Stimulated activated CD4-positive, alpha-beta T cell treated with anti-CD3 and anti-CD28 coated beads, Interleukin-2, amount 100 ng/mL, for 48 hours (primary cell): Measurements from ENCODE around the gene DHRS4.

ENCODE experiments used
- DNase-seq, 2 donors: peaks; one replicate each; pipeline ENCODE4 v3.0.0-alpha.2; 2020

Gene DHRS4

DNA sequence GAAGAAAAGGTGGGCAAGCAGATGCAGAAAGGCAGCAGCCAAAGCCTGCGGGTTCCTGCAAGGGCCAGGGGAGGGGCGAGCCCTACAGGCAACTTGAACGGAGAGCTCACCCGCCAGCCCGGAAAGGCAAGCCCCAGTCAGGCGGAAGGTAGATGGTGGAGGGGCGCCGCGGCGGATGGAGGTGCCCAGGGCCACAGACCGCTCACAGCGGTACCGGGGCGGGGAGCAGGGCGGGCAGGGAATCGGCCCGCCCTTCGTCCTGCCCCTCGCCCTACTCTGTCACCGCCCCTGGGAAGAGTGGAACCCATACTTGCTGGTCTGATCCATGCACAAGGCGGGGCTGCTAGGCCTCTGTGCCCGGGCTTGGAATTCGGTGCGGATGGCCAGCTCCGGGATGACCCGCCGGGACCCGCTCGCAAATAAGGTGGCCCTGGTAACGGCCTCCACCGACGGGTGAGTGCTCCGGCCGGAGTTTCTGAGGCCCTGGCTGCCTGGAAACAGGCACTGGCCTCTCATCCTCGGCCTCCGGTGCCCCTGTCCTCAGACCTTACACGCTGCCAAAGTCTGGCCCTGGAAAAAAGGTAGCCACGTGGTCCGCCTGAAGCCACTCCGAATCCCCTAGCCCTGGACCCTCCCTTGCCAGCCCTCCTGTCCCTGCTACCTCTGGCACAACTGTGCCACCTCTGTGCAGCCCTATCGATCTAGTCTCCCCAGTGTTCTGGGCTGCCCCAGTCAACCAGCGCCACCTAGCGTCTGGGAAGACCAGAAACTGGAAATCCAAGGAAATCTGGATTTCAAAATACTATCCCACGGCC, at the start of gene DHRS4:
Gene DHRS4, plus strand, starts transcription at position 307 of the 815 bp plus-strand sequence. Its CDS starts 19 bp downstream, at position 326.
- peak; percentile 75 to 78 for DNase-seq

DNA sequence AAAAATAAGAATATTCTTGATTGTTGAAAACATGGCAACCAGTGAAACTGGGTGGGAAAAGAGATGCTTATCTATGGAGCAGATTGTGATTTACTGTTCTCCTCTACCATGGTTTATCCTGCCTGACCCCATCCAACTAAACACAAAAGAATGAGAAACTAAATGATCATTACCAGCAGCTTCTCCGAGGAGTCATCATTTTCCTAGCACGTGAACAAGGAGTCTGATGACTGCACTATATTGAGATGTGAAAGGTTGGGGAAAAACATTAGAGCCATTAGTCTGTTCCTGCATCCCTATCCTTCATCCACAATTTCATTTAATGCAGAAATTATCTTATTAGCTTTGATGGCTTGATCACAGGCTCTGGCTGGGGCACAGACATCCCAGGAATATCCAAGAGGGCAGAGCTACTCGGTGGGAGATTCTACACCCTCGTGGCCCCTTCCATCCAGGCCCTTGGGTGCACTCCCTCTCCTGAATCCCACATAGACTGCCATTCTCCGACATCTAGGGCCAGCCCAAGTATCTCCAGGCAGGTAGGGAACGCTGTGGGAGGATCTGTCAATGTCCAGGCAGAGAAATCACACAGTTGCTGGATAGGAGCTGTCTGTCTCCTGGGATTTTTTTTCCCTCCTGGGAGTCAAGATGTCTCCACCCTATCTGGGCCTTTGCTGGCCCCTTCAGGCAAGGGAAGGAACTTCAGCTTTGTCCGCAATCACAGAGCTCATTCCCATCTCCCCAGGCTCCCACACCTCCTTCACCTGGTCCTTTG, 43.3 kb upstream of the DHRS4 start:
- DNase-seq: peak; percentile 12 to 15

DNA sequence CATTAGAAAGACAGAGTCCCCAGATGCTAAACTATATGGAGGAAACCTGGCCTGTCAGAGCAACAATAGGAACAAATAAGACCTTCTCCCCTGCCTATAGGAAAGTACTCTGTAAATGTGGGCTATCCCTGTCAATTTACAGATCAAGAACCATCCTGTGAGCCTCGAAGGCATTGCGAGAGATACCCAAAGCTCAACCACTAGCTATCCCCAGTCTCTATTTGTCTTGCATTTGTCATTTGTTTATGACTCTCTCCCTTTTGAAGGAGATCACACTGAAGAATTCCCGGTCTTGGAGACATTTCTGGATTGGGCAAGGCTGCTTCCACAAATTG, 42.7 kb upstream of the DHRS4 start:
- DNase-seq: no peak

DNA sequence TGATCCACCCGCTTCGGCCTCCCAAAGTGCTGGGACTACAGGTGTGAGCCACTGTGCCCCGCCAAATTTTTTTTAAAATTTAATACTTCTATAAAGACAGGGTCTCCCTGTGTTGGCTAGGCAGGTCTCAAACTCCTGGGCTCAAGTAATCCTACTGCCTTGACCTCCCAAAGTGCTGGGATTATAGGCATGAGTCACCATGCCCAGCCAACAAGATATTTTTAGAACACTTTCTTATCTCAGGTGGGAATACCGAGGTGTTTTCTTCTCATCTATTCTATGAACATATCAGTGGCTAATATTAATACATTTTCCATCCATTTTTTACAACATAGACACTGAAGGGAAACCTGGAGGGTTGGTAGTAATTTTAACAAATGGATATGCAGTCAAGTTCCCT, 38.0 kb upstream of the DHRS4 start:
- DNase-seq: no peak

DNA sequence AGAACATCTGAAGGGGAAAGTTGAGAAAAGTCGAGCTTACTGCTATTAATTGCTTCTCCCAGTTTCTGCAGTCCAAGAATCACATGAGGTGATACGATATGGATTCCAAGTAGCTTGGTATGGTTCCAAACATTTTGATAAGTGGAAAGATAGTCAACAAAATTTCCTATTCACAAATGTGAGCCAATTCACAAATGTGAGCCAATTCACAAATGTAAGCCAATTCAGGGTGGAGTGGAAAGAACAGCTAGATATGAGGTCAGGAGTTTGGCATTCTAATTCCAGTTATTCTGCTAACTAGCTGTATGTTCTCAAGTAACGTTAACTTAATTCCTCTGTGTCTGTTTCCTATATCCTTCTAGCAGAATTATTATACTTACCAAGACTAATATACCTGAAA, 37.6 kb upstream of the DHRS4 start:
- DNase-seq: no peak

DNA sequence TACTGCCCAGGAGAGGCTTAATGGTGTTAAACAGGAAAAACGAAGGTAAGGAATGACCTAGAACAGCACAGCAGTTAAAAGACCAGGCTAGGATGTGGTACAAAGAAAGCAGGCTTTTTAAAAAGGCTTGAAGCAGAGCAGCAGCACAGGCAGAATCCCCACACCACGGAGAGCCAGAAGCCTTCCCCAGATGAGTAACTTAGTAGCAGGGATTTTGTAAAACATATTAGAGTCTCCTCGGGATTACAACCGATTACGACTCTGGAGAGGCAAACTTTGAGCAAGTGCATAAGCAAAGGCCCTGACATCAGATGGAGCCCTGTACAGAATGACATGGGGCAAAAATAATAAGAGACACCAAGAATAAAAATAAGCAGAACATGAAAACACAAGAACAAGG, 37.1 kb upstream of the DHRS4 start:
- no peak for DNase-seq

DNA sequence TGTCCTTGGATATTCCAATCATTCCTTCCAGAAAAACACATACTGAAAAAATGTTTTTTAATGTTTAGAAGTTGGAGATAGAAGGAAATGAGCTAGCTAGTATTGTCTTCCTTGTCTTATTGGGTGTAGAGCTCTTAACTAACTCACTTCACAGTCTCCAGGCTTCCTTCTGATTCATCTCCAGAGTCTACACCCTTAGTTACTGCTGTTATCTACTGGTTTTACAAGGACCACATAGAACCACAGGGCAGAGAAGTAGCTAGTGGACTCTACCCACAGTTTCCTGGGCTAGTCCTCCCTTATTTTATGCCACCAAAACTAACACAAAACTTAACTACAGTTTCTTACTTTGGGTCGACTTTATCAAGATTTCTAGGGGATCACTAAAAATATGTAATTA, 31.0 kb upstream of the DHRS4 start:
- DNase-seq: no peak

DNA sequence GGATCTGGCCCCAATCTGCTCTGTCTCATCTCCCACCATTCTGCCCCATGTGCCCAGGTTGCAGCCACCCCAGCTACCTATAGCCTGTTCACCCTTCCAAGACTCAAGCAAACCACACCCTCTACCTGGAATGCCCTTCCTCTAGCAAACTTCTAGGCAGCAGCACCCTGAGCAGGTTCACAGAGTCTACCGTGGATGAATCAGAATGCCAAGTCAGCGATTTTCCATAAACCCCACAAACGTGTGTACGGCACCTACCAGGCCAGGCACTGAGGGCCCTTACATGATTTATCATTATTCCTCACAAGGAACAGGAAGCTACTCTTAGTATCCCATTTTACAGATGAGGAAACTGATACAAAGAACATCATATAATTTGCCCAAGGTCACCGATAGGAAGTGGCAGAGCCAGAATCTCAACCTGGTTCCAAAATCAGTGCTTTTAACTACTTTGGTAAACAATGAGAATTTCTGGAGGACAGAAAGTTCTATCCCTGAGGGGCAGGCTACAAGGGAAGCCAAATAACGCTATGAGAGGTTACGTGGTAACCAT, 28.0 kb upstream of the DHRS4 start:
- no peak for DNase-seq

DNA sequence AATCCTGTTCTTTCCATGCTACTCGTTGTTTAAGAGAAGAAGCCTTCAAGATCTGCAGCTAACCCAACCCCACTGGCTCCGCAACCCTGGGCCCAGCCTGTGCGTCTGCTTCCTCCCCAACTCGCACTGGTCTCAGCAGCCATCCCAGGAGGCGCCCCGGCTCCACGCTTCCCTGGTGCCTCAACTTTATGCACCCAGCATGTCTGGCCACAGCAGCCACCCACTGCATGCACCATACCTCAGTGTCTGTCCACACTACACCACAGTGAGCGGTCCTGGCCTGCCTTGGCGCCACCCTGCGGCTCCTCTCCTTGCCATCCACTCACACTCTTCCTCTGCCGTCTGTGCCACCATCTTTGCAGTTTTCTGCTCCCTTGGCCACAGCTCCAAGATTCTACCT, 27.0 kb upstream of the DHRS4 start:
- no peak for DNase-seq

DNA sequence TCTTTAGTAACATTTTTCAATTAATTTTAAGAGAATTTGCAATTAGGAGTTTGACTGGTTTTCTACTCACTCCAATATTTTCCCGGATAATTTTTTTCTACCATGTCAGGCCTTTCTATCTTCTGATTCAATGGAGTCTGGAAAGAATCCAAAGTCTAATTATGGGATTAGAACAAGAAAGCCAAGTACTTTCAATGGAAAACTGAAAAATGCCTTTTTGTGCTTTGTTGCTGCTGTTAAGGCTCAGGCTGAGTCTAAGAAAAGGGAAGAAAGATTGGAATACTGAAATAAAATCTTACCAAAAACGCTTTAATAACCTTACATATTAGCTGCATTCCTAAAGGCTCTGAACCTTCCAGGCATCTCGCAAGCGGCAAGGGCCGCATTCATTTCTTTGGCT, 24.4 kb upstream of the DHRS4 start:
- DNase-seq: no peak

DNA sequence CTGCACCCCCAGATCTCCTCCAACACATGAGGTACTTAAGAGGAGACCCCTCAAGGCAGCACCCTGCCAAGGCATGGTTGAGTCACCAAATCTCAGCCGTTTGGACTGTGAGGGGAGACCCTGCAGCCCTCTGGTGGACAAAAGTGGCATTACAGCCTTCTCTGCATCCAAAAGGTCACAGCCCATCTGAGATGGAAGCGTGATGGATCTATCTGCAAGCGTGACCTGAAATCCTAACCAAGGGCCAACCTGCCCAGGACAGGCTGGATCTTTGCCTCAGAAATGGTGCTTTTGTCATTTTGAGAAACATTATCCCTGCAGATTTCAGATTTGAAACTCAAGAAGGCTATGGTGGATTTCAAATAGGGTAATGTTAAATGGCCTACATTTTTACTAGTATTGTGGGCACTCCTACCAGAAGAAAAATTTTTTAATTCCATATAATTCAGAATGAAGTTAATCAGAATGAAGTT, 23.7 kb upstream of the DHRS4 start:
- DNase-seq: peak; percentile 90 to 91

DNA sequence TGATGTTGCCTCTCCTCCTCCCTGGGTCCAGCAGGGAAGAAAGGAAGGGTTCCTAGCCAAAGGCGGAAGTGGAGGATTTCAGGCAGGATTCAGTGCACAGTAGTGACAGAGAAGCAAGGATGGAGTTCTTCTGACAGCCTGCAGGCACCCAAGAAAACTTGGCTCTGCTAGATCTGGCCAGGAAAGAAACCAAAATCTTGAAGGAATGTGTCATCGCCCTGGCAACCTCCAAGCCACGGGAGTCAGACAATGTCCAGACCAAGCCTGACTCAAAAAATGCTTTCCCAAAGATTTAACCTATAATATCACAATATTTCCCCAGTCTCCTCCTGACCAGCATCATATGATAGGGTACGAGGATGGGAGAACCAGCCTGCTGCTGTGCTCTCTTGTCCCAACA, 22.8 kb upstream of the DHRS4 start:
- DNase-seq: no peak

DNA sequence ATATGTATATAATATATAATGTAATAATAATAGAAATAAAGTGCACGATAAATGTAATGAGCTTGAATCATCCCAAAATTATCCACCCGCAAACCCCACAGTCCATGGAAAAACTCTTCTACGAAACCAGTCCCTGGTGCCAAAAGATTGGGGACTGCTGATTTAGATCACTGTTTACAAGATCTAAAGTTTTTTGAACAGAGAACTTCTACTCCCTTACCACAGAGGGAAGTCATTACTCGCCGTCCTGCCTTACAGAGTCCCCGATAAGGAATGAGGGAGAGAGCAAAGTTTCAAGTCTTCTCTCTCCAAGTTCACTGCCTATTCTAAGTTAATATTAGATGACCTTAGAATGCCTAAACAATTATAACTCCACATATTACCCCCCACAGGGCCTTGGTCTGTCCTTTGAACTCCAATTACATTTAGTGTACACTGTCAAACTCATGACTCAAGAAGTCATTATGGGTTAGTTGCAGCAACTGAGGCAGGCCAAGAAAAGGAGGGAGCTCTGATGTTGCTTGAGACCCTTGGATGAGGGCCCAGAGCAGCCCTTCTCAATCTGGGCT, 21.8 kb upstream of the DHRS4 start:
- DNase-seq: no peak

DNA sequence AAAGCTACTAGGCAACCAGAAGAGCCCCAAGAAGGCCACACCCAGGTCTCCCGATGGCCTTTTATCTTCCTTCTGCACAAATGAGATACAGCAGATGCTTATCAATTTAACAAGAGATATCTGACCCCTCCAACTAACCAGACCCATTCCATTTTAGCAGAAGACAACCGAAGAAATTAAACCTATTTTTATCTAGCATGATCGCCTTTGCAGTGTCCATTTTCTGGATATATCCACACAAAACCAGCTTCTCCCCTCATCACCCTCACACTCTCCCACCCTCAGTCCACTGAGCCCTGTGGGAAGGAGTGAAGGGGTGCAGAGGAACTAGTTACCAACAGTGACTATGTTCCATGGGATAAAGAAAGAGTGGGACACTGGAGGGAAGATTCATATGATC, 20.9 kb upstream of the DHRS4 start:
- no peak for DNase-seq

DNA sequence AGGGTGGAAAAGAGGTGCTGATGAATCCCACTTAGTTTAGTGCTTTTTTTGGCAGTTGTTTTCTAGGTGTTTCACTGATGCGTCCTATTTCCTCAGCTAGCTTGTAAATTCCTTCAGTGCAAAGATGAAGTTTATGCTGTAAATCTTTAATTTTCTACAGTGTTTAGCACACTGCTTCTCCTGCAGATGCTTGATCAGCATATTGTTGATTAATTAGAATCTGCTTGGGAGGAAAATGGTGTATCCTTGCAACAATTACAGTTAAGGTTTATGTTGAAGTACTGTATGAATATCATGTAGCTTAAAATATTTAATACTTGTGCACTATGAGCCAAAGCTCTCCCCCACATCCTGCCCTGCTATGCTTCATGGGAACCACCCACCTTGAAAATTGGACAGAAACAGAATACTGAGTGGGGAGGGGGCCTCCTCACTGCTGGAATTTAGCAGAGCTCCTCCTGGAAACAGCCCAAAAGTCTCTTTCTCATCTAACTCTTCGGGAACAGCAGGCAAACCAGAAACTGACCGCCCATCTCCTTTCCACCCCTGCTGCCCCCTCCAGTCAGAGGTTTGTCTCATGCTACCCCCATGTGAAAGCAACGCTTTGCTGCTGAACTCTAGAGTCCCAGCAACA, 20.3 kb upstream of the DHRS4 start:
- no peak for DNase-seq

DNA sequence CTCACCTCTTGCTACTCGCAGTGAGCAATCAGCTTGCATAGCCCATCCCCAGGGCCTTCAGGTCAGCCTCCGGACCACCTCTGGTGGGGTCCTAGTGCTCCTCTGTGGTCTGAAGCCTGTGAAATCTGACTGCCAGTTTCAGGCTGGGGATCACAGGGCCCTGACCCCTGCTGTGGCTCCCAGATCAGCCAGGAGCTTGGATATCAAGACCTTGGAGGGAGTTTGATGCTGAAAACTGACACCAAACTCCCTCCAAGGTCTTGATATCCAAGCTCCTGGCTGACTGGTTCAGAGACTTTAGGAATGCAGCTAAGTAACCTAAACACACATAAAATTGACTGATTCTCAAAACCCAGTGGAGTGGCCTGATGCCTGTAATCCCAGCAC, 19.8 kb upstream of the DHRS4 start:
- DNase-seq: no peak

DNA sequence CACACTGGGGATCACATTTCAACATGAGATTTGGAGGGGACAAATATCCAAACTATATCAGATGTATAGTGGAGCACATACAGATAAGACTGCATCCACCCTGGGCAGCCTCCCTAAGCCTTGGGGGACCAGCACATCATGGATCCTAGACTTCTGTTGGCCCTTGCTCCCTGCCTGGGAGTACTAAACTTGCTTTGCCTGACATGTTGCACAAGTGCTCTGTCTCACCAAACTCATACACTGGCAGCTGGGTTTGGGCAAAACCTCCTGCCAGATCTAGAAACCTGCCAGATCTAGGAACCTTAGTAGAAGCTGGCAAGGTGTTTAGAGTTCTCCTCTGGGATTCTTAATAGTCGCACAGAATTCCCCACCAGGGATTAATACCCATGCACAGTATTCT, 18.4 kb upstream of the DHRS4 start:
- no peak for DNase-seq

DNA sequence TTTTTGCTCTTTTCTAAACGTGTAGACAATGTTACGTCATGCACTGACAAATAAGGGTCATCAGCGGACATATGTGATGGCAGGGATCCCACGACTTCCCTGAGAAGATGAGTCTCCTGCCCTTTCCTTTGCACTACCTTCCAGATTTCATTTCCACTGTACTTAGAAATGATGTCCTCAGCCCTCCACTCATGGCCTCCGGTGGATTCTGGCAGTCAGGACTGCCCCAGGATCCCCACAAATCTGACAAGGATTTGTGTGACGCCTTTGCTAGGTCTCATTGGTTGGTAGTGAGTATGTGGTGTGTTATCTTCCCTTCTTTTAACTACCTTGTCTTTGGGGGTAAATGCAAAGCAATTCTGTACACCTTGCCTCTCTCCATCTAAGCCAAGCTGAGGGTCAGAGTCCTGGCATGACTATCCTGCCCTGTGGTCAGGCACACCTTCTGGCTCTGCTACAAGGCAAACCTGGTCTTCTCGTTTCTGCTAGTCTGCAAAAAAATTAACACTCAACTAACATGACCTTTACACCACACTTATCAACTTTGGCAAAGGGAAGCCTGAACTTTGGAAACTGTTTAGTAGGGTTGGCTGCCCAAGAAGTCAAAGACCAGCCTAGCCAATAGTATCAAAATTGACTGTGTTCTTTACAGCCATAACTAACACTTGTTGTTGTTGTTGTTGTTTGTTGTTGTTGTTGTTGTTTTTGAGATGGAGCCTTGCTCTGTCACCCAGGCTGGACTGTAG, 17.3 kb upstream of the DHRS4 start:
- no peak for DNase-seq

DNA sequence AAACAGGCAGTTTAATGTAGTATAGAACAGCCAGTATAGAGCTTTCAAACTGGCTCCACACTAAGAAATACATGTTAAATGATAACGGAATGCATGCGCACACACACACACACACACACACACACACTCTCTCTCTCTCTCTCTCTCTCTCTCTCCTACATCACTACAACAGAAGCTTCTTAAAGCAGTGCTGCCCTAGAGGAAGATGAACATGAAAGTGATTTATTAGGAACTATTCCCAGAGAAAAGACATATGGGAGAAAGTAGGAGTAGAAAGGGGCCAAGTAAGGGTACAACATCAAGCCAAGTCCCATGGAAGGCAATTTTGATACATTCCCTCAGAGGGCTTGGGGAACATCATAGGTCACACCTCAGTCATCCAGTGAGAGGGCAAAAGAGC, 16.4 kb upstream of the DHRS4 start:
- DNase-seq: no peak

DNA sequence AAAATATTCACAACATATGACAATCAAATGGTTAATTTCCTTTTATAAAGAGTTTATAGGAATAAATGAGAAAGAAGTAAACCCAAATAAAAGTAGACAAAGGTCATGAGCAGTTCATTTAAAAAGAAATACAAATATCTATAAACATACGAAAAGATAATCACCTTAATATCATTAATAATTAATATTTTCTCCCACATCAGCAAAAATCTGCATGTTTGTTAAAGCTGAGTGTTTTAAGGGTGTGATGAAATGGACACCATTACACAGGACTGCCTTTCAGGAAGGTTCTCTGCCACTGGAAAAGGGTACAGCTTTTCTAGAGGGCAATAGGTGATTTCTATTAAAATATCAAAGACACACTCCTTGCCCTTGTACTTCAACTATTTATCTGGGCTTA, 14.7 kb upstream of the DHRS4 start:
- DNase-seq: no peak

DNA sequence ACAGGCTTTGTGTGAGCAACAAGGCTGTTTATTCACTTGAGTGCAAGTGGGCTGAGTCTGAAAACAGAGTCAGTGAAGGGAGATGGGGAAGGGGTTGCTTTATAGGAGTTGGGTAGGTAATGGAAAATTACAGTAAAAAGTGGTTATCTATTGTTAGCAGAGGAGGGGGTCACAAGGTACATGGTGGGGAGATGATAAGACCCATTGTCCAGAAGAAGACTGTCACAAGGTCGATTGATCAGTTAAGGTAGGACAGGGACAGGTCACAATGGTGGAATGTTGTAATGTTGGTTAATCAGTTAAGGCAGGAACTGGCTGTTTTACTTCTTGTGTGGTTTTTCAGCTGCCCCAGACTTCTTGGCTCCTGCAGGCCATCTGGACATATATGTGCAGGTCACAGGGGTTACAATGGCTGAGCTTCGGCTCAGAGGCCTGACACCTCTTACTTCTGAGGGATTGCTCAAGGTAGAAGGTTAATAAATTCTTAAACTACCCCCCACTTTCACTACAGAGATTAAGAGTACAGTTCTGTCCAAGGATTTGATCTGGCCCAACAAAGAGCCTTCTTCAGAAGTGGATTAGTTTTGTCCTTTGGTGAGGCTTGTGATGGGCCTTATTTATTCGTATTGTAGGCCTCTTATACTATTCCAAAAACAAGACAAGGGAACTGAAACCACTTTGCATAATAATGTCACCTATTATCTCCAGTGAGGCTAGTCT, 13.8 kb upstream of the DHRS4 start:
- no peak for DNase-seq

DNA sequence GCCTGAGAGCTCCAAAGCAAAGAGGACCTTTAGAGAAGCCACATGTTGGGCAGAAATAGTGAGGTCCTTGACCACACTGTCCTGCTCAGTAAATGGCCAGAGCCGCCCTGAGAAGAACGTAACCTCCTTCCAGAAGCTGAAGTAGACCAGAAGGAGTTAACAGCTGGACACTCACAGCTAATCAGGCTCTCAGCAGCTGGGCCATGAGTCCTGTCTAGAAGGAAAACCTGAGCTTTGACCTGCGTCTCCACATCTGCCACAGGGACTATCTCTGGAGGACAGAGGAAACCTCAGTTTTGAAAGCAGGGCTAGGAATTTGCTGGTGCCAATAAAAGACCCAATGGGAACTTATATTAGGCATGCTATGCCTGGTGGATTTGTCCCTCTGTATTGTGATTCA, 12.3 kb upstream of the DHRS4 start:
- DNase-seq: no peak
